ENCODE results near the gene SPATA9.
A peak's percentile ranks its signal among the peaks of the same experiment; 100 is the strongest.

DNA sequence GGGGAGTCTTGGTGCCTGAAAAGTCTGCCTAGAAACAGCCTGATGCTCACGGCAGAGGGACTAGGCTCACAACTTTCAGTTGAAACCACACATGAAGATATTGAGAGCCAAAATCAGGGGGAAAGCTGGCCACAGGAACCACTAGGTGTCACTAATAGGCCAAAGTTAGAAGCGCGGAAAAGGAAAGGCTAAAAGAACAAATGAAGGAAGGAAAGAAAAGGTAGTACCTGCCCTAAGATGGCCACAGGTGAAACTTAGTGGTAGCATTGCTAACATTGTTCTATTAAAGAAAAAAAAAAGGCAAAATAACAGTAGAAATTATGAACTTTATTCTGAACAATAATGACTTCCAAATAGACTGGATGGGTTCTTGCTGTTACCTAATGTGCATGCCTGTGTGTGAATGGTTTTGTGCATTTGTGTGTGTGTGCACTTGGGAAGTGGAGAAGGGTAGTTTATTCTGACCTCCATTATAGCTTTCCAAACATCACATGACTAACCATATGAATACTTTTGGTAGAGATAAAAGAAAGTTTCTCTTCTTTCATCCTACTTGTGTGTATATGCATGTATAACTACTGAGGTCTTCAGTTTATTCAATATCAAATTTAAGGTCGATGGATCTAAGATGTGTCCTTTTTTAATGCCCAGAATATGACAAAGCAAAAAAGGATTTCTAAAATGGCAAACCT lies 38.3 kb downstream of the SPATA9 start:
- TF ChIP-seq, protein P1, sequence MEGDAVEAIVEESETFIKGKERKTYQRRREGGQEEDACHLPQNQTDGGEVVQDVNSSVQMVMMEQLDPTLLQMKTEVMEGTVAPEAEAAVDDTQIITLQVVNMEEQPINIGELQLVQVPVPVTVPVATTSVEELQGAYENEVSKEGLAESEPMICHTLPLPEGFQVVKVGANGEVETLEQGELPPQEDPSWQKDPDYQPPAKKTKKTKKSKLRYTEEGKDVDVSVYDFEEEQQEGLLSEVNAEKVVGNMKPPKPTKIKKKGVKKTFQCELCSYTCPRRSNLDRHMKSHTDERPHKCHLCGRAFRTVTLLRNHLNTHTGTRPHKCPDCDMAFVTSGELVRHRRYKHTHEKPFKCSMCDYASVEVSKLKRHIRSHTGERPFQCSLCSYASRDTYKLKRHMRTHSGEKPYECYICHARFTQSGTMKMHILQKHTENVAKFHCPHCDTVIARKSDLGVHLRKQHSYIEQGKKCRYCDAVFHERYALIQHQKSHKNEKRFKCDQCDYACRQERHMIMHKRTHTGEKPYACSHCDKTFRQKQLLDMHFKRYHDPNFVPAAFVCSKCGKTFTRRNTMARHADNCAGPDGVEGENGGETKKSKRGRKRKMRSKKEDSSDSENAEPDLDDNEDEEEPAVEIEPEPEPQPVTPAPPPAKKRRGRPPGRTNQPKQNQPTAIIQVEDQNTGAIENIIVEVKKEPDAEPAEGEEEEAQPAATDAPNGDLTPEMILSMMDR (IDR thresholded peaks at IDR 0.05), result peak; percentile 47 to 78 (median 64)
- no peak for TF ChIP-seq POLR2A (IDR thresholded peaks at IDR 0.05)

All from sigmoid colon (tissue), 3 donors.